OCI-LY1 (cell line): ENCODE results near the gene RABL6.

Source experiments
- H2AFZ ChIP-seq: fragments of 200-600 bp; sonication (generic), shearing (Covaris generic); 2 replicates; pipeline ENCODE4 v1.6.0; 2014; ENCODE audit warnings: antibody characterized with exemption, mild to moderate bottlenecking, low read length
- H3F3A ChIP-seq: fragments of 200-600 bp; sonication (generic), shearing (Covaris generic); 2 replicates; pipeline ENCODE4 v1.6.0; 2014; ENCODE audit warnings: mild to moderate bottlenecking, antibody characterized with exemption, low read length, moderate library complexity; ENCODE audit not compliant: insufficient read depth
- H3K27ac ChIP-seq: fragments of 200-600 bp; sonication (generic); 2 replicates; pipeline ENCODE4 v1.5.1; 2014; ENCODE audit warnings: low read length, mixed run types, mild to moderate bottlenecking, low read depth; ENCODE audit not compliant: poor library complexity, severe bottlenecking
- H3K27me3 ChIP-seq: fragments of 200-600 bp; sonication (generic); 2 replicates; pipeline ENCODE4 v1.6.0; 2014; ENCODE audit warnings: antibody characterized with exemption, mild to moderate bottlenecking, low read length, moderate library complexity; ENCODE audit not compliant: insufficient read depth
- H3K36me3 ChIP-seq: fragments of 200-600 bp; sonication (generic); 2 replicates; pipeline ENCODE4 v1.6.1; 2014; ENCODE audit warnings: mild to moderate bottlenecking, antibody characterized with exemption, low read length, moderate library complexity, mixed read lengths; ENCODE audit not compliant: insufficient read depth
- H3K4me1 ChIP-seq: fragments of 200-600 bp; sonication (generic); 2 replicates; pipeline ENCODE4 v1.5.1; 2014; ENCODE audit warnings: mild to moderate bottlenecking, low read length, moderate library complexity; ENCODE audit not compliant: insufficient read depth, severe bottlenecking
- H3K4me2 ChIP-seq: fragments of 200-600 bp; sonication (generic), shearing (Covaris generic); 2 replicates; pipeline ENCODE4 v1.6.1; 2014; ENCODE audit warnings: low read length
- H3K4me3 ChIP-seq: fragments of 200-600 bp; sonication (generic); 2 replicates; pipeline ENCODE4 v1.5.1; 2014; ENCODE audit warnings: low read length, low read depth, mild to moderate bottlenecking, mixed read lengths; ENCODE audit not compliant: poor library complexity, severe bottlenecking
- H3K79me2 ChIP-seq: fragments of 200-600 bp; shearing (Covaris generic); 2 replicates; pipeline ENCODE4 v1.6.1; 2016; ENCODE audit warnings: mixed run types, low read length, mixed read lengths; ENCODE audit not compliant: insufficient read depth
- H3K9ac ChIP-seq: fragments of 200-600 bp; sonication (generic), shearing (Covaris generic); 2 replicates; pipeline ENCODE4 v1.6.1; 2014; ENCODE audit warnings: mild to moderate bottlenecking, low read length, mixed read lengths
- H3K9me2 ChIP-seq: fragments of 200-600 bp; sonication (generic), shearing (Covaris generic); 2 replicates; pipeline ENCODE4 v1.6.1; 2014; ENCODE audit warnings: low read depth, mild to moderate bottlenecking, low read length, mixed read lengths
- H3K9me3 ChIP-seq: fragments of 200-600 bp; shearing (Covaris generic); 2 replicates; pipeline ENCODE4 v1.6.1; 2014; ENCODE audit warnings: low read length, mixed read lengths
- H4K20me1 ChIP-seq: fragments of 200-600 bp; sonication (generic), shearing (Covaris generic); 2 replicates; pipeline ENCODE4 v1.6.0; 2016; ENCODE audit warnings: mild to moderate bottlenecking, low read length; ENCODE audit not compliant: insufficient read depth
- CTCF ChIP-seq: fragments of 200-600 bp; sonication (generic), shearing (Covaris generic); IDR thresholded peaks from 2 replicates; pipeline ENCODE4 v1.5.1; 2017; ENCODE audit warnings: mild to moderate bottlenecking, antibody characterized with exemption, low read length, moderate library complexity, mixed read lengths
- EZH2 ChIP-seq: fragments of 200-600 bp; sonication (generic), shearing (Covaris generic); IDR thresholded peaks from 2 replicates; pipeline ENCODE4 v1.8.0; 2017; ENCODE audit warnings: borderline replicate concordance, mixed run types, mild to moderate bottlenecking, antibody characterized with exemption, low read length, moderate library complexity, mixed read lengths

RABL6 gene

GRCh38 chr9:136806067-136806466 lies 1.7 kb upstream of the RABL6 start:
- Histone ChIP-seq H2AFZ (no peak overlapping the region), H3K36me3 (peaks cover 35% of the 10 kb centered on the region), H3K9me3 (no peaks in the 10 kb centered on the region), H3K27me3 (no peaks in the 10 kb centered on the region), H4K20me1 (no peaks in the 10 kb centered on the region), H3K9me2 (no peaks in the 10 kb centered on the region), H3F3A (no peaks in the 10 kb centered on the region), H3K9ac (no peak overlapping the region; the same call in 1 of the 2 replicates), H3K4me3 (peak overlapping the region; percentile 97), H3K4me1 (peaks cover 38% of the 10 kb centered on the region), H3K79me2 (peaks cover 23% of the 10 kb centered on the region), H3K4me2 (peak overlapping the region; percentile 92; the same call in 1 of the 2 replicates), H3K27ac (peak overlapping the region; percentile 45)
- TF ChIP-seq CTCF, result no peak
- TF ChIP-seq EZH2, result no peak

GRCh38 chr9:136806631-136807201 lies 1.0 kb upstream of the RABL6 start:
- Histone ChIP-seq H2AFZ (no peak overlapping the region), H3K27ac (peak overlapping the region; percentile 45), H3K36me3 (peaks cover 36% of the 10 kb centered on the region)

GRCh38 chr9:136808075-136808805 lies 492 bp downstream of the RABL6 start:
- Histone ChIP-seq H3K4me3 (peak overlapping the region; percentile 97), H4K20me1 (no peaks in the 10 kb centered on the region), H3K9ac (peak overlapping the region; percentile 98), H3F3A (no peaks in the 10 kb centered on the region), H3K4me2 (peak overlapping the region; percentile 96), H3K4me1 (peaks cover 31% of the 10 kb centered on the region), H3K36me3 (peaks cover 45% of the 10 kb centered on the region), H3K27ac (peak overlapping the region; percentile 52), H3K27me3 (no peaks in the 10 kb centered on the region), H2AFZ (no peak overlapping the region), H3K9me3 (no peaks in the 10 kb centered on the region), H3K9me2 (no peaks in the 10 kb centered on the region), H3K79me2 (peaks cover 32% of the 10 kb centered on the region)
- TF ChIP-seq CTCF, result no peak
- no peak for TF ChIP-seq EZH2

More at GRCh38 chr9:136806631-136807201, 1.0 kb upstream of the RABL6 start:
- peaks cover 26% of the 10 kb centered on the region for H3K79me2 ChIP-seq
- no peaks in the 10 kb centered on the region for H3F3A ChIP-seq
- TF ChIP-seq EZH2, result no peak
- no peak for TF ChIP-seq CTCF
- no peaks in the 10 kb centered on the region for H3K27me3 ChIP-seq
- H3K4me1 ChIP-seq, result peaks cover 32% of the 10 kb centered on the region
- H3K9me2 ChIP-seq, result no peaks in the 10 kb centered on the region
- no peaks in the 10 kb centered on the region for H4K20me1 ChIP-seq
- peak overlapping the region; percentile 92 for H3K4me2 ChIP-seq
- peak overlapping the region; percentile 97 for H3K4me3 ChIP-seq
- no peaks in the 10 kb centered on the region for H3K9me3 ChIP-seq
- peak overlapping the region; percentile 81 for H3K9ac ChIP-seq
